GM18519 (cell line): Measurements from ENCODE around the gene SCG3.

Experiments used
- ATAC-seq: cut with Tn5 transposase; IDR thresholded peaks from one replicate; pipeline ENCODE4 v1.9.1; 2021; ENCODE audit warnings: mild to moderate bottlenecking, moderate library complexity; ENCODE audit not compliant: unreplicated experiment, low FRiP score

The SCG3 gene

GRCh38 chr15:51755790-51756189 lies 74.5 kb downstream of the SCG3 start:
- ATAC-seq, result no peak

- ATAC-seq, result no peak
These were observed 75.2 kb downstream of the SCG3 start for GRCh38 chr15:51756482-51756881.

- ATAC-seq, result no peak
These were observed 76.1 kb downstream of the SCG3 start for GRCh38 chr15:51757450-51757849.

- no peak for ATAC-seq
These were observed 77.3 kb downstream of the SCG3 start for GRCh38 chr15:51758645-51759044.

DNA sequence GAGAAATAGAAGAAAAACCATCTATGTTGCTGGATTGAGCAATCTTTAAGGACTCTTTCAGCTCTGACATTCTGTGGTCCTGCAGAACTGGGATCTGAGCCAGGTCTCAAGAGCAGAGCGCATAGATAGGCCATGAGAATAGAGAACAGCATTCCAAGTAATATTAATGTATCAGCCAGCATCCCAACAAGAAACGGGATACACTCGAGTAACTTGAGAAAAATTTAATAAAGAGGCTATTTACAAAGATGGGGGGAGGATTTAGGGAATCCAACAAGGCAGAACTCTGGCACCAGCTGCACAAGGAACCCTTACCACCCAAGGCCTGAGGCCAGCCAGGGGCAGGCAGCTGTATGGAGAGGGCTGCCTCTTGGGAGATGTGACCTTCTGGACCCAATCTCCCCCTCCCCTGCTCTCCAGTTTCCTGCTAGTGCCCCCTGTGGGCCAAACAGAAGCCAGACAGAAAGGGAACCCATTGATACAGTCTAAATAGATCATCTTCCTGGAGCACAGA lies 78.3 kb downstream of the SCG3 start:
- no peak for ATAC-seq

- ATAC-seq, result no peak
These were observed 79.5 kb downstream of the SCG3 start for GRCh38 chr15:51760805-51761204.

- ATAC-seq, result no peak
These were observed 84.4 kb downstream of the SCG3 start for GRCh38 chr15:51765751-51766150.

- no peak for ATAC-seq
These were observed 85.0 kb downstream of the SCG3 start for GRCh38 chr15:51766341-51766740.

GRCh38 chr15:51768018-51768417 lies 86.7 kb downstream of the SCG3 start:
- no peak for ATAC-seq
